HS-27A (cell line): Measurements from ENCODE around the gene BASP1.
"Not testable (repeated sequence)": the region's sequence is repeated elsewhere in the genome, so short reads cannot be mapped to it uniquely, and the experiment has no call there.

Experiments used
- DNase-seq: peaks from one replicate; pipeline ENCODE4 v3.0.0-alpha.2; 2012; ENCODE audit warnings: low read depth, missing footprints

The BASP1 gene

DNA sequence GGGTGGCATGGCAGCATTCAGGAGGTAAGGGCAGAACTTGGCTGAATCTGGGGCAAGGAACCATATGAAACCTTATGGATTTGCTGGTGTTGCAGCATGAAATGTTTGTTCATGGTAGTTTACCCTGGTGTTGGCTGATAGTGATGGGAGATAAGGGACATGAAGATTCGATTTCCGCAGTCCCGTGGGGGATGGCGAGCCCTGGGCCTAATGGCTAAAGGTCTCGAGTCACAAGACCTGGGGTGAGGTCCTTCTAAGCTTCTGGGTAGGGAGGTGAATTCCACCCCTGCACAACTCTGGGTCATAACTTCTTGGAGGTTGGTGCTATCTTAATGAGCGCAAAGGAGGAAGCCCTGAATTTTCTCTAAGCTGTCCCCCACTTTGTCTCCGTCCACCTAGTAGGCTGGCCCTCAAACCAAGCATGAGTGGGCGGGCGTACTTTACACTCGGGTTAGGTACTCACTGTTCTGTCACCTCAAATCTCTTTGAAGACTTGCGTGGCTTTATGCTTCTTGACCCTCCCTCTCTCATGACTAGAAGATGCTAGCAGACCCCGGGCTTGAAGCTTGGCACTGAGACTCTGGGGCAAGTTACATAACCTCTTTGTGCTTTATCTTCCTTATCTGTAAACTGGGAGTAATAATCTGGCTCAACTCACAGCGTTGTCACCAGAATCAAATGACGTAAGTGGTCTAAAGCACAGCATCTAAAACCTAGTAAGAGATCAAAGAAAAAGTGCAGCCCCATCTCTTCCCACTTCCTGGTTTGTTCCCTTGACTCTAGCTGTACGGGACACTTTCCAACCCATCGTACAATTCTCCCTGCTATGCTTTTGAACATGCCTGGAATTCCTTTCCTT, 72.5 kb downstream of the BASP1 start:
- no peak for DNase-seq

DNA sequence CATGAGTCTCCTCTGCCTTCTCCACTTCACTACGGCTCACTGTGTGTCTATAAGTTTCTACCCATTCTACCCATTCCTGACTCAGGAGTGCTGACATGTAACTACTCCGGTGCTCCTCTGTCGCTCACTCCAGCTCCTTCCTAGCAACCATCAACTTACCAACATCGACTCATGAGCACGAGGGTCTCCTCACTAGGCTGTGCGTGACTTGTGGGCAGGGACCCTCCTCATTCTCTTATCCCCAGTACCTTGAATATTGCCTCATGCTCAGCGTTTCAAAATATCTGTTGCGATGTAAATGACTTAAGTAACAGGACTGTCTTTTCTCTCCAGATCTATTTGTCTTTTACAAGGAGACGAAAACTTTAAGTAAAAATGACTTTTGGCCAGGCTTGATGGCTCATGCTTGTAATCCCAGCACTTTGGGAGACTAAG, 73.1 kb downstream of the BASP1 start:
- no peak for DNase-seq

DNA sequence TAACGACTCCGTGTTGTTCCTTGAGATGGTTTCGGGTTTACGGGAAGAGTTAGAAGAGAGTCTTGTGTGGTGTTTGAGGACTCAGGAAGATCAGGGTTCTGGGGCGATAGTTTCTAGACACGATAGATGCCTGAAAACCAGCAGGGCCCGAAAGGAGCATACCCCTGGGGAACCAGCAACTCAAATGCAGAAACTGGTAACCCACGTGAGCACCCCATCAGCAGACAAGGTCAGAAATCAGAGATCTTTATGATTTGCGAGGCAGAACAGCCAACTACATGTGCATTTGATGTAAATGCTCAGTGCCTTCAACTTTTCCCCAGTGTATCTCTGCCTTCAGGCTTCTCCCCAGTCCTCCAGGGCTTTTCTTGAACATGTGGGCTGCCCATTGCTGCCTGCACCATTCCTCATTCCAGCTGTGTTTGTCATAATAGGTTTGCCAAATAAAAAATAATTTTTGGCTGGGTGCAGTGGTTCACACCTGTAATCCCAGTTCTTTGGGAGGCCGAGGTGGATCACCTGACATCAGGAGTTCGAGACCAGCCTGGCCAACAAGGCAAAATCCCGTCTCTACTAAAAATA, 75.1 kb downstream of the BASP1 start:
- no peak for DNase-seq

DNA sequence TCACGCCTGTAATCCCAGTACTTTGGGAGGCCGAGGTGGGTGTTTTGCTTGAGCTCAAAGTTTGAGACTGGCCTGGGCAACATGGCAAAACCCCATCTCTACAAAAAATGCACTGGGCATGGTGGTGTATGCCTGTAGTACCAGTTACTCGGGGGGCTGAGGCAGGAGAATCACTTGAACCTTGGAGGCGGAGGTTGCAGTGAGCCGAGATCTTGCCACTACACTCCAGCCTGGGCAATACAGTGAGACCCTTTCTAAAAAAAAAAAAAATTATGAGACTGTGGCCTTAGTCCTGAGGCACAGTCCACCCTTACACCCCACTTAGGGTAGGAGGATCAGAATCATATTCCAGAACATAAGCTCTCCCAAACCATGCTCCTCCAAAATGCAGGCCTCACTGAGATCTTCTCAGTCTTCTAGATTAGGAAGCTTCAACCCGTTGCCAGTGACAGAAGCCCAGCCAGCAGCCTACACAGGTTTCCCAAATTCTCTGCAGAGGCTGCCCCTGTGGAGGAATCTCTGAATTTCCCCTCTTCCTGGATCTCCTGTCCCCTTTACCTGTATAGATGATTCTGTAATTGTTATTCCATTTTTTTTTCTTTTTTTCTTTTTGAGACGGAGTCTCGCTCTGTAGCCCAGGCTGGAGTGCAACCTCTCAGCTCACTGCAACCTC, 77.3 kb downstream of the BASP1 start:
- DNase-seq, result no peak

DNA sequence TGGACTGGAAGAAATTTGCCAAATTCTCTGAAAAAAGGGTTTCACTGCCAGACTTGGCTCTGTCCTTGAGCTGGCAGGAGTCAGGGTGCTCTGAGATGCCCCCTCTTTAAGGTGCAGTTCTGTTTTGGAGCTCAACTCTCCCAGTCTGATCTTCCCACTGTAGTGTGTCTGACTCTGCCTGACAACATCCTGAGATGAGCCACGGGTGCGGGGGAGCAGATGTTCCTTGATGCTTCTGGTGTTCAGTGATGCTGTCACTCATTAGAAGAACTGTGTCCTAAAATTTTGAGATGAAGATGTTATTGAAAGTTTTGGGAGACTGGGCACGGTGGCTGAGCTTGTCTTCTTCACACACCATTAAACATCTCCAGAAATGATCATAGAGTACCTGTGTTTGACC, 78.2 kb downstream of the BASP1 start:
- no peak for DNase-seq

DNA sequence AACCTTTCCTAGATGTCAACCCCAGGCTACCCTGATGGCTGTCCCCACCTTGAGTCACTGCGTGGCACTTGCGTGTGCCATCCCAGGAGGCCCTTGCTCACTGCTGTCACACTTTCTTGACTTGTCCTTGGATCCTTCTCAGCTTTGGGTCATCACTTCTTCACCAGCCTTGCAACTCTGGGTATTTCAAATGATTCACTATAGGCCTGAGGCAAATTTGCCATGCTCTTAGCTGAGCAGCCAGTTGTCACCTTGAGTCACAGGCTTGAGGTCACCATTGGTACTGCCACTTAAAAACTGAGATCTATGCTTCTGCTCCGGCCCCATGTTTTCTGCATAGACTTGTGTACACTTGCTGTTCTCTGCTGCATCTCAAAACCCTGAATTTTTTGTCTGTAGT, 84.7 kb downstream of the BASP1 start:
- DNase-seq, result no peak

DNA sequence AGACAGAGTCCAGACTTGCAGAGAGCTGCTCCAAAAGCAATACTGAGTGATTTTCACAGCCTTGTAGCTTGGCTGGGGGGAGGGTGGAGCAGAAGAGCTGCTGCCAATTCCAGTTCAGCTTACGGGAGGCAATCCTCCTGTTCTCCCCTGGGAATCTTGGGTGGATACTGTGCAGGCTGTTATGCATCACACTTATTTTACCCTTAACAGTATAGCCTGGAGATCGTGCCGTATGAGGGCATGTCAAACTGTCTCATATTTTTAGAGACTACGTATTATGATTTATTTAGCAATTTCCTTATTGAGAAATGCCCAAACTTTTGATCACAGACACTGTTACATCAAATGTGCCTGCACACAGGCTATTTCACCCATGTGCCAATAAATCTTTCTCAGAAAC, 85.2 kb downstream of the BASP1 start:
- no peak for DNase-seq

DNA sequence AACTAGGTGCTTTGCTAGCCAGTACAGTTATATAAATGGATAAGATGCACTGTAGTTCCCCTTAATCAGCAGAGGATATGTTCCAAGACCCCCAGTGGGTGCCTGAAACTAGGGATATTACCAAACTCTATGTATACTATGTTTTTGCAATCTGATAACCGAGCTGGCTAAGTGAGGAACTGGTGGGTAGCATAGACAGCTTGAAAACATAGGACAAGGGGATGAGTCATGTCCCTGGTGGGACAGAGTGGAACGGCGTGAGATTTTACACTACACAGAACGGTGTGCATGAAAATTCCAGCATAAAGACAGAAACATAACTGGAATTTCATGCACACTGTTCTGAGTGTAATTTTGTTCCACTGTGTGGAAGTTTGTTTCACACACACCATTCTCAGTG, 86.9 kb downstream of the BASP1 start:
- no peak for DNase-seq

DNA sequence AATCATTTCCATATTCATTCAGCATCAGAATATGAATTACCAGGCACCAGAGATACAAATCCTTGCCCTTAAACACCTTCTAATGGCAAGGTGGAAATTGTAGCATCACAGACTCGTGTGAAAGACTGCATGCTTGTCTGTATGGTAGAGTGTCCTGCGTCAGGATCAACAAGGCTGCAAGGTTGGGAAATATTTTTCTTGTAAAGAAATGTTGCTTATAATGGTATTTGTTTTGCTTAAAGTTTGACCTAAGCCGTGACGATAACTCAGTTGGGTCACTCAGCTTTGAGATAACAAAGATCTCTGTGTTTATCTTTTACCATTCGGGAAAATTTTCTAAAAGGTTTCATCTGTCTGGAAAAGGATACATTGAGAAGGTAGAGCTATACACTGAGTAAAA, 87.6 kb downstream of the BASP1 start:
- DNase-seq, result no peak

DNA sequence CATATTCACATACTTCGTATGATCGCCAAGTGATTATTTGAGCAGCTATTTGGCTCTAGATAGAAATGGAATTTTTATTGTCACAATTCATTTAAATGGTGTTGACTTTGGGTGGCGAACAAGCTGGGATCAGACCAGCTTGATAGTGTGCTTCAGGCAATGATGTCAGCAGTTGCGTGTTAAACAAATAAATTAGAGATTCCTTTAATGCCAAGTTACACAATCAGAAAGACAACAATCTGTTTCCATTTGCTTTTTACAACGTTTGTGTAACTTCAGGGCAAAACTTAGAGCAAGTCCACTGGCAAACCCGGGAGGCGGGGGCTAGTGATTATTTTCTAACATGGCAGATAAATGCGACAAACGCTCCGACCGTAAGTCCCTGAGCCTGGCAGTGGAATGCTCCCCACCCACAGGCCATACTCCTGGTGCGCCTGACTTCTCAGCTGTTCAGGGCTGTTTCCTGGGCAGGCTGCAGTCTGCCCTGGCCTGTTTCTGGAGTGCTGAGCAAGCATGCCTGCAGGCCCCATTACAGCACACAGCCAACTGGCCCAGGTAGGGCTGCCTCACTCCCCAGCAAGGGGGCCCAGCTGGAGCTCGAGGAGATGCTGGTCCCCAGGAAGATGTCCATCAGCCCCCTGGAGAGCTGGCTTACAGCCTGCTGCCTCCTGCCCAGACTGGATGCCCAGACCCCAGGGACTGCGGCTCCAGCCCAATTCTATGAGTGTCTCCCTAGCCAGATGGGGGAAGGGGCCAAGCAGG, 88.7 kb downstream of the BASP1 start:
- DNase-seq, result peak; percentile 75

DNA sequence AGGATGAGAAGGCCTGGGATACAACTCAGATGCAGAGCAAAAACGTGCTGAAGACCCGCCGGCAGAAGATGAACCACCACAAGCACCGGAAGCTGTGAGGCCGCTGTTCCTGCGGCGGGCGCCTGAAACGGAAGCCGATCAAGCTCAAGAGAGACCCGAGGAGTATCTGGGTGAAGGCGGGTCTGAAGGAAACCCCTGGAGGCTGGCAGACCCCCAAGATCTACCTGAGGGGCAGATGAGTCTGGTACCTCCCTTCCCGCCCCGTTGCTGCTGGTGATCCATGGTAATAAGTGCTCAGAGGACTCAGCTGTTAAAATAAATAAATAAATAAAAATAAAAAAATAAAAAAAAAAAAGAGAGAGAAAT, 89.3 kb downstream of the BASP1 start:
- no peak for DNase-seq

DNA sequence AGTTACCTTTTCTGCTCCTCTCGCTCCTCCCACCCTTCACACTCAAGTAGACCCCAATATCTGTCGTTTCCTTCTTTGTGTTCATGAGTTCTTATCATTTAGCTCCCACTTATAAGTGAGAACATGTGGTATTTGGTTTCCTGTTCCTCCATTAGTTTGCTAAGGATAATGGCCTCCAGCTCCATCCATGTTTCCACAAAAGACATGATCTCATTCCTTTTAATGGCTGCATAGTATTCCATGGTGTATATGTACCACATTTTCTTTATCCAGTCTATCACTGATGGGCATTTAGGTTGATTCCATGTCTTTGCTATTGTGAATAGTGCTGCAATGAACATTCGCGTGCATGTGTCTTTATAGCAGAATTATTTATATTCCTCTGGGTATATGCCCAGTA, 90.0 kb downstream of the BASP1 start:
- not testable (repeated sequence) for DNase-seq

DNA sequence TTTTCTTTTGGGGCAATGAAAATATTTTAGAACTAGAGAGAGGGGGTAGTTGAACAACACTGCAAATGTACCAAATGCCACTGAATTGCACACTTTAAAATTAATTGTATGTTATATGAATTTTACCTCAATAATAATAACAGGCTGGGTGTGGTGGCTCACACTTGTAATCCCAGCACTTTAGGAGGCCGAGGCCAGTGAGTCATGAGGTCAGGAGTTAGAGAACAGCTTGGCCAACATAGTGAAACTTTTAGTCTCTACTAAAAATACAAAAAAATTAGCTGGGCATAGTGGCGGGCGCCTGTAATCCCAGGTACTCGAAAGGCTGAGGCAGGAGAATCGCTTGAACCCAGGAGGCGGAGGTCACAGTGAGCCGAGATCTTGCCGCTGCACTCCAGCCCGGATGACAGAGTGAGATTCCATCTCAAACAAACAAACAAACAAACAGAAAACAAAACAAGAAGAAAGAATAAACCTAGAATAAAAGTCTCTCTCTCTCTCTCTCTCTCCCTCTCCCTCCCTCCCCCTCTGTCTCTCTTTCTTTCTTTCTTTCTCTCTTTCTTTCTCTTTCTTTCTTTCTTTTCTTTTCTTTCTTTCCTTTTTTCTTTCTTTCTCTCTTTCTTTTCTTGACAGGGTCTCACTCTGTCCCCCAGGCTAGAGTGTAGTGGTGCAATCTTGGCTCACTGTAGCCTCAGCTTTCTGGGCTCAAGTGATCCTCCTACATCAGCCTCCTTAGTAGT, 91.1 kb downstream of the BASP1 start:
- DNase-seq, result no peak

DNA sequence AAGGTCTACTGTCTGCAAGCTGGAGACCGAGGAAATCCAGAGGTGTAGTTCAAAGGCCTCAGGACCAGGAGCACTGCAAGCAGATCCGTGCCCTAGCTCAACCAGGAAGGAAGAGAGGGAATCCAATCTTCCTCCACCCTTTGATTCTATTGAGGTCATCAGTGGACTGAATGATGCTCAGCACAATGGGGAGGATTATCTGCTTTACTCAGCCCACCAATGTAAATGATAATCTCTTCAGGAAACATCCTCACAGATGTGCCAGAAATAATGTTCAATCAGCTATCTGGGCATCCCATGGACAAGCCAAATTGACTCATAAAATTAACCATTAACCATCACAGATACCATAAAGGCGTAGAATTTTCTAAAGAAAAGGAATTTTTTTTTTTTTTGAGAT, 92.0 kb downstream of the BASP1 start:
- no peak for DNase-seq

DNA sequence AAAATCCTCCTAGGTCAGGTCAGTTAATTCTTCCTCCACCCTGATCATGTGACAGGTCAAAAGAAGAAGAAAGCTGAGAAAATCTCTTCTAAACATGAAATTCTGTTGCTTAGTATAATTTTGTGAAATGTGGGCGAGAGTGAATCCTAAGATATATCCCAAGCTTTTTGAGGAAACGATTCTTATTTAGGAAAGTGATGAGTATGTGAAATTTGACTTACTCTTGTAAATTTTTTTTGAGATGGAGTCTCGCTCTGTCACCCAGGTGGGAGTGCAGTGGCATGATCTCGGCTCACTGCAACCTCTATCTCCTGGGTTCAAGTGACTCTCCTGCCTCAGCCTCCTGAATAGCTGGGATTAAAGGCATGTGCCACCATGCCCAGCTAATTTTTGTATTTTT, 93.1 kb downstream of the BASP1 start:
- DNase-seq, result not testable (repeated sequence)

DNA sequence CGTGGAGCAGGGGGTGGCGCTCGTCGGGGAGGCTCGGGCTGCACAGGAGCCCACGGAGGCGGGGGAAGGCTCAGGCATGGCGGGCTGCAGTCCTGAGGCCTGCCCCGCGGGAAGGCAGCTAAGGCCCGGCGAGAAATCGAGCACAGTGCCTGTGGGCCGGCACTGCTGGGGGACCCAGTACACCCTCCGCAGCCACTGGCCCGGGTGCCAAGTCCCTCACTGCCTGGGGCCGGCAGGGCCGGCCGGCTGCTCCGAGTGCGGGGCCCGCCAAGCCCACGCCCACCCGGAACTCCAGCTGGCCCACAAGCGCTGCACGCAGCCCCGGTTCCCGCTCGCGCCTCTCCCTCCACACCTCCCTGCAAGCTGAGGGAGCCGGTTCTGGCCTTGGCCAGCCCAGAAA, 94.4 kb downstream of the BASP1 start:
- DNase-seq, result not testable (repeated sequence)

DNA sequence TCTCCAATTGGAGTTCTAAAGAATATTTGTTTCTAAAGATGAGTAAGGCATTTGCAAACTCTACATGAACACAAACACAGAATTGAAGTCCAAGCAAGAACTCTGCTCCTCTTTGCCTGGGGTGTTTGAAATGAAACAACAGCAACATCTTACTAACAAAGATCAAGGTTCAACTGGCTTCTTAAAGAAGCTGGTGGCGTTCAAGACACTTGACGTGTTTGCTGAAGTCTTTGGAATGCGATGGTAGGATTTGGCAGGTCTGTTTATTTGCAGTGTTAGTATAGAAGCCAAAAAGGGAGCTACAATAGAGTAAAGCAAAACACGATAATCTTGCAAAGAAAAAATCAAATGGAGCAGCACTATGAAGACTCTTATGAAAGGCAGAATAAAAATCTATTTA, 94.9 kb downstream of the BASP1 start:
- no peak for DNase-seq

DNA sequence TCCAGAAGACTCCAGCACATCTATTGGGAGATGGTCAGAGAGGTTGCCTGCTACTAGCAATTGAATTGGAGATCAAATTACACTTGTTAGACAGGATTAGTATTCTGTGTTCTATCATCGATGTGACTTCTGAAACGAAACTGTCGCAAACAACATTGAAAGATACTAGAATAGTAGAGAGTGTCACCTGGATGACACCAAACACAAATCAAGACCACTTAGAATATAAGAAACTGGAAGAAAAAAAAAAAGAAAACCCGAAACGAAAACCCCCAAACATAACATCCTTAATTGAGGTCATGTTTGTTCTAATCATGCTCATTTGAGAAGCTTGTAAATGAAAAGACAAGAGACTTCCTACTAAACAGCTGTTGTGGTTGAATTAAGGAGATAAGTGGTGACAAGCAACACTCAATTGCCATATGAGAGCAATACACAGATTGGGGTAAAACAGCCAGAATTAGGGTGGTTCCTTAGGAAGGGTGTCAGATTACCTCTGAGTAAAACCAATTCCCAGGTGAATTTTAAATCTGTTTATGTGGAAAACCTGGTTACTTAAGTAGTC, 97.6 kb downstream of the BASP1 start:
- no peak for DNase-seq

DNA sequence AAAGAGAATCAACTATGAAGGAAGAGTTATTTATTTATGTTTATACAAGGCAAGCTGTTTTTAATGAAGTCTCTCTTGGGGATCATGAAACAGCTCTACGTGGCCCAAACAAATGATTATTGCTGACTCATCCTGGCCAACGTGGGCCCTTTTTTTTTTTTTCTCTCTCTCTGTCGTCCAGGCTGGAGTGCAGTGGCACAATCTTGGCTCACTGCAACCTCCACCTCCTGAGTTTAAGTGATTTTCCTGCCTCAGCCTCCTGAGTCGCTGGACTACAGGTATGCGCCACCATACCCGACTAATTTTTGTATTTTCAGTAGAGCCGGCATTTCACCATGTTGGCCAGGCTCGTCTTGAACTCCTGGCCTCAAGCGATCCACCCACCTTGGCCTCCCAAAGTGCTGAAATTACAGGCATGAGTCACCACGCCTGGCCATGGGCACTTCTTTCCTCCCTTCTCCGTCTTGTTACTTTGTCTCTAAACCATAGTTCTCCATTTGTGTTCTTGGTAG, 98.3 kb downstream of the BASP1 start:
- no peak for DNase-seq

DNA sequence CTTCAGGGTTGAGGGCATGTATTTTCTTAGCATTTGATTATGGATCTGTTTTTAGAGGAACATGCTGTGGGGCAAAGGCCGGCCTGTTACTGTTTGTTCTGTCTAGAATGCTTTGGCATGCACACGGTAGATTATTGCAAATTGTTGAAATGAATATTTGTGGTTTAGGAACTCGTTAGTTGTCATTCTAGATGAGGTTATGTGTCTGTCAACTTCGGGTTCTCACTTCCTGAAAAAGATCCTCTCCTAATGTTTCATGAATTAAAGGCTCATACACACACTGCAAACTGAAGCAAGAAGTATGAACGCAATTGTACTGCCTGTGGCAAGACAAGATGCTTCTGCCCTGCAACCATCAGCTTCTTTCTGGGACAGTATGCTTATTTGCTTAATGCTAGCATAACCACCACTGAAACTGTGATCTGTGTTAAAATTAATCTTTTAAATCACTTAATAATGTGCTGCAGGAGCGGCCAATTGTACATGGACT, 99.6 kb downstream of the BASP1 start:
- no peak for DNase-seq

DNA sequence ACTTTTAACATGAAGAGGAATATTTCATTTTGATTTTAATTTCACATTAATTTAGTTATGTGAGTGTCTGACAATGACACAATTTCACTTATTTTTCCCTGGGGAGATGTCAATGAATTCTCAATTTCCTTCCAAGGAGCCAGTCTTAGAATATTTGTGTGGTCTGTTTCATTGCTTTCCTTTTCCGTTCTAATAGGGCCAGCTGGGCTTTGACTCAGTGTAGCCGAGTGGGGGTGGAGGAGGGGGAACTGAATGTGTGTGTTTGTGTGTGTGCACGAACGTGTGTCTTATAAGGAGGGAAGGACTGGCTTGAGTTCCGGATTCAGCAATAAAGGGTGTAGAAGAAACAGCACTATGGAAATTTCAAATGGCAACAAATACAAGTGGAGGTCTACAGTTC, 100.0 kb downstream of the BASP1 start:
- DNase-seq, result no peak
